Fibroblast of the aortic adventitia (primary cell): ENCODE measurements around the gene HOXB8. TPM values are rescaled to one million over a fixed set of nuclear protein-coding genes. Genes with fewer than 3 reads are reported as not detected.
A peak's percentile ranks its signal among the peaks of the same experiment; 100 is the strongest.

Source experiments
- DNase-seq: peaks from one replicate; pipeline ENCODE4 v3.0.0-alpha.2; 2010; ENCODE audit warnings: low read depth
- H3K4me3 ChIP-seq: 2 replicates; pipeline ENCODE4 v1.5.1; 2011; ENCODE audit warnings: low read depth, mild to moderate bottlenecking, control low read depth, low read length, moderate library complexity
- CTCF ChIP-seq: IDR thresholded peaks from 2 replicates; pipeline ENCODE4 v1.5.1; 2011; ENCODE audit warnings: mild to moderate bottlenecking, low read length, control low read depth, inconsistent platforms; ENCODE audit not compliant: insufficient read depth
- total RNA-seq: library from RNA; depleted of rRNA; stranded (reverse); fragments of >200 nt; gene quantifications from 2 replicates; pipeline ENCODE4 v1.2.3, GENCODE V29; 2012; ENCODE audit warnings: low replicate concordance

HOXB8 gene
- total RNA-seq, 1 donor: 0.09 TPM

DNA sequence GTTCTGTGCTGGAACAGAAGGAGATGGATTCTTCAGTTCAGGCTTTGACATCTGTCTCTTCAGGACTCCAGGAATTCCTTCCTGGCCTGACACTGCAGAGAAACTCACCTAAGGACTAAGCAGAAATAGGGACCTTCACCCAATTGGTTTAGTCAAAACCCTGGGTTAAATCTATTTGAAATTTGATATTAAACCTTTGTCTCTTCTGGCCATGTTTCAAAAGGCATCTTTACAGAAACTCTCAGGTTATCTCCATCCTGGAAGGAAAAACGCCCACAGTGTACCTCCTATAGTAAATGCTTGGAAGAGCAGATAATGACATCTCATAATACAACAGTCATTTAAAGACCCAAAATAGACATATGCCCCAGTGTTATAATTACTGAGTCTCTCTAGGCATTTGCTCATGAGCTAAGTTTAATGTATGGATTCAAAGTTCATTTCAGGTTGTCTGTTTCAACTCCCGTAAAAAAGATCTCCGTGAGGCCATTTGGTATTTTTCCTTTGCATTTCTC, 31.3 kb downstream of the HOXB8 start:
- no peak overlapping the region for H3K4me3 ChIP-seq
- TF ChIP-seq CTCF: no peak
- DNase-seq: no peak

GRCh38 chr17:48582750-48583069, 32.4 kb downstream of the HOXB8 start:
- TF ChIP-seq CTCF: no peak
- peak overlapping the region; percentile 77 for H3K4me3 ChIP-seq
- DNase-seq: no peak

GRCh38 chr17:48579760-48580554, 35.1 kb downstream of the HOXB8 start:
- peak overlapping the region; percentile 77 for H3K4me3 ChIP-seq

DNA sequence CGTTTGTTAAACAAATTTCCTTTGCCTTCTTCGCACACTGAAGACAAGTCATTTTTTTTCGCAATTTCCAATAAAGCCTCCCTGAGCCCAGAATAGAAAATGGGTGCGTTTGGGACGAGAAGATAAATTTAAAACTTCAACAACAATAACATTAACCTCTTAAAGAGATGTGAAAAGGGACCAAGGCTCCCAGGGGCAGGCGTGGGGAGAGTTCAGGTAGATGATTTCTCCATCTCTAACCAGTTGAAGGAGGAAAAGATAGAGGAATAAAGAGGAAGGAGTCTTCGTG, 35.7 kb downstream of the HOXB8 start:
- H3K4me3 ChIP-seq: peak overlapping the region; percentile 77
- no peak for DNase-seq
- no peak for TF ChIP-seq CTCF

More at GRCh38 chr17:48579760-48580554, 35.1 kb downstream of the HOXB8 start:
- TF ChIP-seq CTCF: no peak
- DNase-seq: peak; percentile 65

- peak; percentile 54 for DNase-seq
- peak overlapping the region; percentile 77 for H3K4me3 ChIP-seq
- no peak for TF ChIP-seq CTCF
These were observed 36.2 kb downstream of the HOXB8 start for GRCh38 chr17:48578616-48579470.

- TF ChIP-seq CTCF: no peak
- DNase-seq: peak; percentile 85
- H3K4me3 ChIP-seq: peak within 1 kb of the TSS; percentile 77
These were observed 37.0 kb downstream of the HOXB8 start, which contains the start of gene HOXB4 for GRCh38 chr17:48577946-48578615. Gene HOXB4, minus strand, starts transcription at chr17:48578350. Its CDS starts 31 bp downstream, at chr17:48578319.
